Esophagus (tissue), 2 donors: ENCODE results near the gene ADARB1. TPM values are rescaled to one million over a fixed set of nuclear protein-coding genes. Genes with fewer than 3 reads are reported as not detected.

Experiments used
- H3K27ac ChIP-seq, 2 donors: one replicate each; pipeline ENCODE4 v1.5.1; 2013; ENCODE audit warnings: low read depth in 2 of 2, mild to moderate bottlenecking in 2 of 2, inconsistent platforms in 1 of 2, low read length in 1 of 2, moderate library complexity in 1 of 2
- H3K27me3 ChIP-seq, 2 donors: one replicate each; pipeline ENCODE4 v1.6.1; 2013; ENCODE audit warnings: low read length in 2 of 2, control low read depth in 1 of 2, mild to moderate bottlenecking in 1 of 2; ENCODE audit not compliant: insufficient read depth in 2 of 2, control insufficient read depth in 1 of 2
- H3K36me3 ChIP-seq, 2 donors: one replicate each; pipeline ENCODE4 v1.6.1; 2013; ENCODE audit warnings: low read length in 1 of 2; ENCODE audit not compliant: control insufficient read depth in 2 of 2, insufficient read depth in 2 of 2
- H3K4me1 ChIP-seq, 2 donors: one replicate each; pipeline ENCODE4 v1.6.1; 2013; ENCODE audit warnings: low read length in 1 of 2; ENCODE audit not compliant: control insufficient read depth in 2 of 2, insufficient read depth in 2 of 2
- H3K4me3 ChIP-seq, 2 donors: one replicate each; pipeline ENCODE4 v1.5.1; 2013; ENCODE audit warnings: low read length in 2 of 2, mild to moderate bottlenecking in 2 of 2, low read depth in 1 of 2, moderate library complexity in 1 of 2
- H3K9me3 ChIP-seq, 2 donors: one replicate each; pipeline ENCODE4 v1.6.1; 2013; ENCODE audit warnings: mild to moderate bottlenecking in 2 of 2, low read depth in 1 of 2, low read length in 1 of 2, moderate library complexity in 1 of 2; ENCODE audit not compliant: control insufficient read depth in 2 of 2, insufficient read depth in 1 of 2
- WGBS, 2 donors: extraction: QIAGEN DNeasy Blood & Tissue Kit; methylation state at CpG; one replicate each; pipeline ENCODE4 v1.1.7; 2013; 5-methylcytosine and 5-hydroxymethylcytosine counted together
- polyA plus RNA-seq, 2 donors: library from polyadenylated mRNA; stranded (reverse); fragments of 200-250 nt; gene quantifications; one replicate each; pipeline ENCODE4 v1.2.3, GENCODE V29; 2013
- donor health status: healthy with polysubstance abuse.
- donor health status: Bipolar disorder and iron deficiency.

Gene ADARB1
- polyA plus RNA-seq, 2 donors, result 4.7 to 7.9 TPM

DNA sequence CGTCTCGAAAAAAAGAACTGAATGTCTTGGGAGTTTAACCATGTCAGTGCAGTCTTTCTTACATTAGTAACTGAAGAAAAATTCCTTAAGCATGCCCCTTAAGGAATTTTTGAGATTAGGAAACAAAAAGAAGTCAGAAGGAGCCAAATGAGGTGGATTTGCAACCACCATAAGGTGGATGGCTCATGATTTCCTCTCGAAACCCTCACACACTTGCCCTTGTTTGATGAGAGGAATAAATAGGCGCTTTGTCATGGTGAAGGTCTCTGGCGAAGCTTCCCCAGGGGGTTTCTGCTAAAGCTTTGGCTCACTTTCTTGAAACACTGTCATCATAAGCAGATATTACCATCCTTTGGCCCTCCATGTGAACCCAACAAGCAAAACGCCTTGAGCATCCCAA is 145.1 kb downstream of the ADARB1 start:
- no peaks in the 10 kb centered on the region for H3K27me3 ChIP-seq
- H3K36me3 ChIP-seq, result peaks cover 0 to 17% of the 10 kb centered on the region in 2 donors
- H3K9me3 ChIP-seq, result no peaks in the 10 kb centered on the region
- H3K4me3 ChIP-seq, result no peak overlapping the region
- peaks cover 0 to 3% of the 10 kb centered on the region in 2 donors for H3K4me1 ChIP-seq
- no peak overlapping the region for H3K27ac ChIP-seq
- 90 to 92% methylated on average over 6 of the region's 6 CpGs for WGBS, 2 donors

- Histone ChIP-seq H3K4me3 (no peak overlapping the region), H3K4me1 (peaks cover 0 to 3% of the 10 kb centered on the region in 2 donors), H3K36me3 (peaks cover 0 to 17% of the 10 kb centered on the region in 2 donors), H3K27me3 (no peaks in the 10 kb centered on the region), H3K27ac (no peak overlapping the region), H3K9me3 (no peaks in the 10 kb centered on the region)
- 76 to 78% methylated on average over 4 of the region's 4 CpGs for WGBS, 2 donors
Measured at GRCh38 chr21:45220071-45220481, 145.7 kb downstream of the ADARB1 start.

DNA sequence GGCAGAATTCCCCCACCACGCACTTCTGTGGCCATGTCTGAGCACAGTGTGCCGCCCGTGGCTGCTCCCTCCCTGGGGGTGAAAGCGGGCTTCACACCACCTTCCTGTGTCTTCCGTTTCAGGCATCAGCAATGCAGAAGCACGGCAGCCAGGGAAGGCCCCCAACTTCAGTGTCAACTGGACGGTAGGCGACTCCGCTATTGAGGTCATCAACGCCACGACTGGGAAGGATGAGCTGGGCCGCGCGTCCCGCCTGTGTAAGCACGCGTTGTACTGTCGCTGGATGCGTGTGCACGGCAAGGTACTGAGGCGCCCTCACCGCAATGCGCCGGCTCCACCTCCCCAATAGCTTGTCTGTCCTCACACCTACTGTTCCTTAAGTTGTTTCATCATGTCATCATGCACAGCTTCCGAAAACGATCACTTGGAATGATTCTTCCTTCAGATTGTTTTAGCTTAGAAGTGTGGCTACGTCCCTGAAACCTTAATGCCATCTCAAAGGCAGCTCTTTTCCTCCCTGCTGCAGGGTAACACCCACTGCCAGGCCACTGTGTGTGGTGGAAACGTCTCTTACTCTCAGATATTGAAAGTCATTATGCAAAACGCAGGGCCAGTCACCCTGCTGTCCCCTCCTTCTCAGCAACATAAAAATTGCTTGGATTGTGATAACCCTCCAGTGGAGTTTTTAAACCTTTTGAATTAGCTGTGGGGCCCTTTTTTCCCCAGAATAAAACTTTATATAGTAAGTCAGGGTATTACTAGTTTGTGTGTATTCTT is 146.5 kb downstream of the ADARB1 start:
- Histone ChIP-seq H3K27ac (no peak overlapping the region), H3K9me3 (no peaks in the 10 kb centered on the region), H3K4me1 (peaks cover 0 to 3% of the 10 kb centered on the region in 2 donors), H3K36me3 (peaks cover 0 to 17% of the 10 kb centered on the region in 2 donors), H3K27me3 (no peaks in the 10 kb centered on the region), H3K4me3 (no peak overlapping the region)
- WGBS, 2 donors, result 93 to 95% methylated on average over 29 of the region's 29 CpGs

- 93% methylated on average over 15 of the region's 15 CpGs for WGBS, 2 donors
- Histone ChIP-seq H3K27ac (no peak overlapping the region), H3K4me3 (no peak overlapping the region), H3K9me3 (no peaks in the 10 kb centered on the region), H3K36me3 (peaks cover 0 to 17% of the 10 kb centered on the region in 2 donors), H3K27me3 (no peaks in the 10 kb centered on the region), H3K4me1 (peaks cover 0 to 3% of the 10 kb centered on the region in 2 donors)
Measured at GRCh38 chr21:45222001-45222400, 147.6 kb downstream of the ADARB1 start.

- 93% methylated on average over 36 of the region's 36 CpGs for WGBS, 2 donors
- Histone ChIP-seq H3K9me3 (no peaks in the 10 kb centered on the region), H3K4me3 (no peak overlapping the region), H3K27ac (no peak overlapping the region), H3K27me3 (no peaks in the 10 kb centered on the region), H3K4me1 (peaks cover 0 to under 1% of the 10 kb centered on the region in 2 donors), H3K36me3 (peaks cover 0 to 17% of the 10 kb centered on the region in 2 donors)
Measured at GRCh38 chr21:45223236-45224185, 149.1 kb downstream of the ADARB1 start.

- WGBS, 2 donors, result 81 to 85% methylated on average over 24 of the region's 24 CpGs
- no peaks in the 10 kb centered on the region for H3K27me3 ChIP-seq
- H3K36me3 ChIP-seq, result peaks cover 0 to 17% of the 10 kb centered on the region in 2 donors
Measured at GRCh38 chr21:45224189-45224938, 150.0 kb downstream of the ADARB1 start.

DNA sequence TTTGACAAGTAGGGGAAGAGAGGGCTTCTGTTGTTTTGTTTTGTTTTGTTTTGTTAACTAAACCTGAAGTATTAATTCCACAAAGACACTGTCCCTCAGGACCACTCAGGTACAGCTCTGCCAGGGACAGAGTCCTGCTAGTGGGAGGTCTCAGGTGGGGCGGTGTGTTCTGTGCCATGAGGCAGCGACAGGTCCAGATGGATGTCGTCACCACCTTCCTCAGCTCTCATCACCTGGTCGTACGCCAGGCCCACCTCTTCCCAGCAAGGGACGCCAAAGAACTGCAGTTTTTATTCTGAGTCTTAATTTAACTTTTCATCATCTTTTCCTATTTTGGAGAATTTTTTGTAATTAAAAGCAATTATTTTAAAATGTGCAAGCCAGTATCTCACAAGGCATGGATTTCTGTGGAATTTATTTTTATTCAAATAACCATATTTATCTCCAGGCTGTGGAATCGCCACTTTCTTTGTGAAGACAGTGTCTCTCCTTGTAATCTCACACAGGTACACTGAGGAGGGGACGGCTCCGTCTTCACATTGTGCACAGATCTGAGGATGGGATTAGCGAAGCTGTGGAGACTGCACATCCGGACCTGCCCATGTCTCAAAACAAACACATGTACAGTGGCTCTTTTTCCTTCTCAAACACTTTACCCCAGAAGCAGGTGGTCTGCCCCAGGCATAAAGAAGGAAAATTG is 150.8 kb downstream of the ADARB1 start:
- no peaks in the 10 kb centered on the region for H3K27me3 ChIP-seq
- H3K4me3 ChIP-seq, result no peak overlapping the region
- no peak overlapping the region for H3K27ac ChIP-seq
- WGBS, 2 donors, result 88 to 89% methylated on average over 11 of the region's 11 CpGs
- peaks cover 0 to 17% of the 10 kb centered on the region in 2 donors for H3K36me3 ChIP-seq
- H3K4me1 ChIP-seq, result no peaks in the 10 kb centered on the region
- H3K9me3 ChIP-seq, result no peaks in the 10 kb centered on the region

More at GRCh38 chr21:45224189-45224938, 150.0 kb downstream of the ADARB1 start:
- Histone ChIP-seq H3K4me1 (no peaks in the 10 kb centered on the region), H3K9me3 (no peaks in the 10 kb centered on the region), H3K27ac (no peak overlapping the region), H3K4me3 (no peak overlapping the region)

DNA sequence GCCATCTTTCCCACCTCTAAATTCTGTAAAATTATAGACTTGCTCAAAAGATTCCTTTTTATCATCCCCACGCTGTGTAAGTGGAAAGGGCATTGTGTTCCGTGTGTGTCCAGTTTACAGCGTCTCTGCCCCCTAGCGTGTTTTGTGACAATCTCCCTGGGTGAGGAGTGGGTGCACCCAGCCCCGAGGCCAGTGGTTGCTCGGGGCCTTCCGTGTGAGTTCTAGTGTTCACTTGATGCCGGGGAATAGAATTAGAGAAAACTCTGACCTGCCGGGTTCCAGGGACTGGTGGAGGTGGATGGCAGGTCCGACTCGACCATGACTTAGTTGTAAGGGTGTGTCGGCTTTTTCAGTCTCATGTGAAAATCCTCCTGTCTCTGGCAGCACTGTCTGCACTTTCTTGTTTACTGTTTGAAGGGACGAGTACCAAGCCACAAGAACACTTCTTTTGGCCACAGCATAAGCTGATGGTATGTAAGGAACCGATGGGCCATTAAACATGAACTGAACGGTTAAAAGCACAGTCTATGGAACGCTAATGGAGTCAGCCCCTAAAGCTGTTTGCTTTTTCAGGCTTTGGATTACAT is 151.5 kb downstream of the ADARB1 start:
- Histone ChIP-seq H3K27me3 (no peaks in the 10 kb centered on the region), H3K9me3 (no peaks in the 10 kb centered on the region), H3K4me3 (no peak overlapping the region), H3K27ac (no peak overlapping the region), H3K4me1 (no peaks in the 10 kb centered on the region), H3K36me3 (peaks cover 0 to 11% of the 10 kb centered on the region in 2 donors)
- 74 to 84% methylated on average over 16 of the region's 16 CpGs for WGBS, 2 donors
